ENCODE data around the gene RASSF5. TPM values are rescaled to one million over a fixed set of nuclear protein-coding genes. Genes with fewer than 3 reads are reported as not detected.

RASSF5 gene
- total and polyA plus RNA-seq, 4 donors: 4.8 to 10.0 (median 5.5) TPM

DNA sequence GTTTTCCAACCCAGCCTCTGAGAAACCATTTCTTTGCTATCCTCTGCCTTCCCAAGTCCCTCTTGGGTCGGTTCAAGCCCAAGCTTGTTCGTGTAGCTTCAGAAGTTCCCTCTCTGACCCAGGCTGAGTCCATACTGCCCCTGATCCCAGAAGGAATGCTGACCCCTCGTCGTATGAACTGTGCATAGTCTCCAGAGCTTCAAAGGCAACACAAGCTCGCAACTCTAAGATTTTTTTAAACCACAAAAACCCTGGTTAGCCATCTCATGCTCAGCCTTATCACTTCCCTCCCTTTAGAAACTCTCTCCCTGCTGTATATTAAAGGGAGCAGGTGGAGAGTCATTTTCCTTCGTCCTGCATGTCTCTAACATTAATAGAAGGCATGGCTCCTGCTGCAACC is 81.2 kb downstream of the RASSF5 start:
- Histone ChIP-seq H3K36me3 (ENCODE audit: control insufficient read depth in 4 of 4, insufficient read depth in 3 of 4, low read depth in 1 of 4, low read length in 3 of 4) (peaks cover 11 to 87% (median 48%) of the 10 kb centered on the region in 4 donors), H3K27ac (ENCODE audit: low read depth in 1 of 2, low read length in 2 of 2) (no peak overlapping the region), H3K9ac (ENCODE audit: low read depth in 1 of 2, low read length in 2 of 2) (no peak overlapping the region), H3K4me1 (ENCODE audit: control insufficient read depth in 4 of 4, insufficient read depth in 4 of 4, low read length in 3 of 4) (no peaks in the 10 kb centered on the region), H3K9me3 (ENCODE audit: control insufficient read depth in 4 of 4, low read length in 3 of 4) (no peaks in the 10 kb centered on the region), H3K27me3 (ENCODE audit: control insufficient read depth in 4 of 4, insufficient read depth in 4 of 4, low read length in 3 of 4) (no peaks in the 10 kb centered on the region), H3K4me3 (ENCODE audit: low read depth in 1 of 3, low read length in 3 of 3) (no peak overlapping the region)
- TF ChIP-seq RXRA (IDR thresholded peaks at IDR 0.05): no peak
- TF ChIP-seq, protein P1, sequence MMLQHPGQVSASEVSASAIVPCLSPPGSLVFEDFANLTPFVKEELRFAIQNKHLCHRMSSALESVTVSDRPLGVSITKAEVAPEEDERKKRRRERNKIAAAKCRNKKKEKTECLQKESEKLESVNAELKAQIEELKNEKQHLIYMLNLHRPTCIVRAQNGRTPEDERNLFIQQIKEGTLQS (IDR thresholded peaks at IDR 0.05): no peak
- no peak for TF ChIP-seq RAD21 (IDR thresholded peaks at IDR 0.05)
- no peak for TF ChIP-seq SP1 (IDR thresholded peaks at IDR 0.05)
- no peak for TF ChIP-seq TAF1 (conservative IDR thresholded peaks at IDR 0.05)
- TF ChIP-seq YY1 (IDR thresholded peaks at IDR 0.05): no peak
- TF ChIP-seq HNF4A (conservative IDR thresholded peaks at IDR 0.05): no peak
- no peak for TF ChIP-seq NR2F2 (IDR thresholded peaks at IDR 0.05)
- TF ChIP-seq GABPA (IDR thresholded peaks at IDR 0.05 in 1 of 2, conservative IDR thresholded peaks at IDR 0.05 in 1 of 2): no peak
- TF ChIP-seq FOXA1 (IDR thresholded peaks at IDR 0.05): no peak
- TF ChIP-seq, protein P2, sequence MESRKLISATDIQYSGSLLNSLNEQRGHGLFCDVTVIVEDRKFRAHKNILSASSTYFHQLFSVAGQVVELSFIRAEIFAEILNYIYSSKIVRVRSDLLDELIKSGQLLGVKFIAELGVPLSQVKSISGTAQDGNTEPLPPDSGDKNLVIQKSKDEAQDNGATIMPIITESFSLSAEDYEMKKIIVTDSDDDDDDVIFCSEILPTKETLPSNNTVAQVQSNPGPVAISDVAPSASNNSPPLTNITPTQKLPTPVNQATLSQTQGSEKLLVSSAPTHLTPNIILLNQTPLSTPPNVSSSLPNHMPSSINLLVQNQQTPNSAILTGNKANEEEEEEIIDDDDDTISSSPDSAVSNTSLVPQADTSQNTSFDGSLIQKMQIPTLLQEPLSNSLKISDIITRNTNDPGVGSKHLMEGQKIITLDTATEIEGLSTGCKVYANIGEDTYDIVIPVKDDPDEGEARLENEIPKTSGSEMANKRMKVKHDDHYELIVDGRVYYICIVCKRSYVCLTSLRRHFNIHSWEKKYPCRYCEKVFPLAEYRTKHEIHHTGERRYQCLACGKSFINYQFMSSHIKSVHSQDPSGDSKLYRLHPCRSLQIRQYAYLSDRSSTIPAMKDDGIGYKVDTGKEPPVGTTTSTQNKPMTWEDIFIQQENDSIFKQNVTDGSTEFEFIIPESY (IDR thresholded peaks at IDR 0.05): no peak
- no peak for TF ChIP-seq FOXA2 (IDR thresholded peaks at IDR 0.05)
- TF ChIP-seq HNF4G (IDR thresholded peaks at IDR 0.05): no peak
- no peak for TF ChIP-seq EGR1 (IDR thresholded peaks at IDR 0.05; ENCODE audit: low read depth in 2 of 2)
- TF ChIP-seq, protein P3, sequence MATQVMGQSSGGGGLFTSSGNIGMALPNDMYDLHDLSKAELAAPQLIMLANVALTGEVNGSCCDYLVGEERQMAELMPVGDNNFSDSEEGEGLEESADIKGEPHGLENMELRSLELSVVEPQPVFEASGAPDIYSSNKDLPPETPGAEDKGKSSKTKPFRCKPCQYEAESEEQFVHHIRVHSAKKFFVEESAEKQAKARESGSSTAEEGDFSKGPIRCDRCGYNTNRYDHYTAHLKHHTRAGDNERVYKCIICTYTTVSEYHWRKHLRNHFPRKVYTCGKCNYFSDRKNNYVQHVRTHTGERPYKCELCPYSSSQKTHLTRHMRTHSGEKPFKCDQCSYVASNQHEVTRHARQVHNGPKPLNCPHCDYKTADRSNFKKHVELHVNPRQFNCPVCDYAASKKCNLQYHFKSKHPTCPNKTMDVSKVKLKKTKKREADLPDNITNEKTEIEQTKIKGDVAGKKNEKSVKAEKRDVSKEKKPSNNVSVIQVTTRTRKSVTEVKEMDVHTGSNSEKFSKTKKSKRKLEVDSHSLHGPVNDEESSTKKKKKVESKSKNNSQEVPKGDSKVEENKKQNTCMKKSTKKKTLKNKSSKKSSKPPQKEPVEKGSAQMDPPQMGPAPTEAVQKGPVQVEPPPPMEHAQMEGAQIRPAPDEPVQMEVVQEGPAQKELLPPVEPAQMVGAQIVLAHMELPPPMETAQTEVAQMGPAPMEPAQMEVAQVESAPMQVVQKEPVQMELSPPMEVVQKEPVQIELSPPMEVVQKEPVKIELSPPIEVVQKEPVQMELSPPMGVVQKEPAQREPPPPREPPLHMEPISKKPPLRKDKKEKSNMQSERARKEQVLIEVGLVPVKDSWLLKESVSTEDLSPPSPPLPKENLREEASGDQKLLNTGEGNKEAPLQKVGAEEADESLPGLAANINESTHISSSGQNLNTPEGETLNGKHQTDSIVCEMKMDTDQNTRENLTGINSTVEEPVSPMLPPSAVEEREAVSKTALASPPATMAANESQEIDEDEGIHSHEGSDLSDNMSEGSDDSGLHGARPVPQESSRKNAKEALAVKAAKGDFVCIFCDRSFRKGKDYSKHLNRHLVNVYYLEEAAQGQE (IDR thresholded peaks at IDR 0.05): no peak
- 82% methylated on average over 6 of the region's 6 CpGs for WGBS
- no peak for DNase-seq (ENCODE audit: low spot score)

DNA sequence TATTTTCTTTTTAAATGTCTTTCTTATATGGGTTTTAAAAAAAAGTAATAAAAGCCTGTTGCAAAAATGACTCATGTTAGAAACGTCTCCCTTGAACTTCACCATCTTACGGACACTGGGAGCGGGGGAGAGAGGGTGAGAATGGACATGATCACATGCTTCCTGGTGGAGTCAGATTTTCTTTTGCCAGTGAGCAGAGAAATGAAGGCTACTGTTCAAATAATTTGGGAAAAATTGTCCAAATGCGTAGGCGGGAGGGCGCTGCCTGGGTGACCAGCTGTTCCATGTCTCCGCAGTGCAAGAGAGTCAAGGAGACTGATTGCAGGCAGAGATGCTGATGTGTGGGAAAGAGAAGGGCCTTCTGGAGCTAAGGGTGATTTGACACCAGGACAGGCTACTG is 81.9 kb downstream of the RASSF5 start:
- H3K9ac ChIP-seq (ENCODE audit: low read depth in 1 of 2, low read length in 2 of 2): no peak overlapping the region
- H3K4me3 ChIP-seq (ENCODE audit: low read depth in 1 of 3, low read length in 3 of 3): no peak overlapping the region
- no peak for DNase-seq (ENCODE audit: low spot score)
- H3K4me1 ChIP-seq (ENCODE audit: control insufficient read depth in 4 of 4, insufficient read depth in 4 of 4, low read length in 3 of 4): no peaks in the 10 kb centered on the region
- TF ChIP-seq, protein P2 (IDR thresholded peaks at IDR 0.05): no peak
- TF ChIP-seq EGR1 (IDR thresholded peaks at IDR 0.05; ENCODE audit: low read depth in 2 of 2): peak in 1 of 2 donors; percentile 39
- no peaks in the 10 kb centered on the region for H3K9me3 ChIP-seq (ENCODE audit: control insufficient read depth in 4 of 4, low read length in 3 of 4)
- H3K36me3 ChIP-seq (ENCODE audit: control insufficient read depth in 4 of 4, insufficient read depth in 3 of 4, low read depth in 1 of 4, low read length in 3 of 4): peaks cover 8 to 90% (median 50%) of the 10 kb centered on the region in 4 donors
- peak overlapping the region in 1 of 2 donors; percentile 51 for H3K27ac ChIP-seq (ENCODE audit: low read depth in 1 of 2, low read length in 2 of 2)
- WGBS: 82% methylated on average over 7 of the region's 7 CpGs
- H3K27me3 ChIP-seq (ENCODE audit: control insufficient read depth in 4 of 4, insufficient read depth in 4 of 4, low read length in 3 of 4): no peaks in the 10 kb centered on the region
